ENCODE measurements around the gene SLC16A12.

Gene SLC16A12

GRCh38 chr10:89428877-89429276 is 106.5 kb downstream of the SLC16A12 start:
- no peaks in the 10 kb centered on the region for H3K36me3 ChIP-seq (replicated peaks; ENCODE audit: low read depth, low read length)
- no peaks in the 10 kb centered on the region for H3K79me2 ChIP-seq (ENCODE audit: low read length)
- no peaks in the 10 kb centered on the region for H3K27me3 ChIP-seq (ENCODE audit: low read depth, low read length)
- no peak overlapping the region for H3K4me3 ChIP-seq (ENCODE audit: low read length)
- H3K27ac ChIP-seq (ENCODE audit: low read length), result no peak overlapping the region
- H3K9ac ChIP-seq (ENCODE audit: low read length), result no peak overlapping the region
- no peak for TF ChIP-seq CTCF (IDR thresholded peaks at IDR 0.05; ENCODE audit: low read depth, low read length)
- no peak for TF ChIP-seq EZH2phosphoT487 (IDR thresholded peaks at IDR 0.05; ENCODE audit: low read depth)
- no peaks in the 10 kb centered on the region for H3K4me1 ChIP-seq (ENCODE audit: low read length)
- no peak overlapping the region for H3K4me2 ChIP-seq (ENCODE audit: low read length)
- H3K9me3 ChIP-seq (ENCODE audit: insufficient read depth, low read length), result no peaks in the 10 kb centered on the region
- no peaks in the 10 kb centered on the region for H4K20me1 ChIP-seq (ENCODE audit: insufficient read depth, low read length)
- H2AFZ ChIP-seq (ENCODE audit: low read depth, low read length), result no peak overlapping the region

GRCh38 chr10:89427629-89428028 is 107.8 kb downstream of the SLC16A12 start:
- Histone ChIP-seq H4K20me1 (ENCODE audit: insufficient read depth, low read length) (no peaks in the 10 kb centered on the region), H3K27ac (ENCODE audit: low read length) (no peak overlapping the region), H3K27me3 (ENCODE audit: low read depth, low read length) (no peaks in the 10 kb centered on the region), H3K79me2 (ENCODE audit: low read length) (no peaks in the 10 kb centered on the region), H3K4me3 (ENCODE audit: low read length) (no peak overlapping the region), H3K9ac (ENCODE audit: low read length) (no peak overlapping the region), H3K4me2 (ENCODE audit: low read length) (no peak overlapping the region), H2AFZ (ENCODE audit: low read depth, low read length) (no peak overlapping the region), H3K4me1 (ENCODE audit: low read length) (no peaks in the 10 kb centered on the region), H3K9me3 (ENCODE audit: insufficient read depth, low read length) (no peaks in the 10 kb centered on the region), H3K36me3 (replicated peaks; ENCODE audit: low read depth, low read length) (no peaks in the 10 kb centered on the region)
- TF ChIP-seq CTCF (IDR thresholded peaks at IDR 0.05; ENCODE audit: low read depth, low read length) (no peak), EZH2phosphoT487 (IDR thresholded peaks at IDR 0.05; ENCODE audit: low read depth) (no peak)

GRCh38 chr10:89426230-89426868 is 109.0 kb downstream of the SLC16A12 start:
- no peak for TF ChIP-seq EZH2phosphoT487 (IDR thresholded peaks at IDR 0.05; ENCODE audit: low read depth)
- TF ChIP-seq CTCF (IDR thresholded peaks at IDR 0.05; ENCODE audit: low read depth, low read length), result peak; percentile 71
- H3K36me3 ChIP-seq (replicated peaks; ENCODE audit: low read depth, low read length), result peaks cover under 1% of the 10 kb centered on the region
- no peaks in the 10 kb centered on the region for H3K9me3 ChIP-seq (ENCODE audit: insufficient read depth, low read length)
- H3K4me1 ChIP-seq (ENCODE audit: low read length), result no peaks in the 10 kb centered on the region
- H3K9ac ChIP-seq (ENCODE audit: low read length), result no peak overlapping the region
- H3K4me3 ChIP-seq (ENCODE audit: low read length), result no peak overlapping the region
- no peaks in the 10 kb centered on the region for H3K27me3 ChIP-seq (ENCODE audit: low read depth, low read length)
- no peak overlapping the region for H2AFZ ChIP-seq (ENCODE audit: low read depth, low read length)
- H3K4me2 ChIP-seq (ENCODE audit: low read length), result no peak overlapping the region
- H4K20me1 ChIP-seq (ENCODE audit: insufficient read depth, low read length), result no peaks in the 10 kb centered on the region
- H3K27ac ChIP-seq (ENCODE audit: low read length), result no peak overlapping the region
- no peaks in the 10 kb centered on the region for H3K79me2 ChIP-seq (ENCODE audit: low read length)

GRCh38 chr10:89425000-89425399 is 110.4 kb downstream of the SLC16A12 start:
- H3K4me1 ChIP-seq (ENCODE audit: low read length), result no peaks in the 10 kb centered on the region
- no peaks in the 10 kb centered on the region for H4K20me1 ChIP-seq (ENCODE audit: insufficient read depth, low read length)
- no peak overlapping the region for H2AFZ ChIP-seq (ENCODE audit: low read depth, low read length)
- no peak overlapping the region for H3K4me2 ChIP-seq (ENCODE audit: low read length)
- H3K27ac ChIP-seq (ENCODE audit: low read length), result no peak overlapping the region
- H3K4me3 ChIP-seq (ENCODE audit: low read length), result no peak overlapping the region
- TF ChIP-seq CTCF (IDR thresholded peaks at IDR 0.05; ENCODE audit: low read depth, low read length) (no peak), EZH2phosphoT487 (IDR thresholded peaks at IDR 0.05; ENCODE audit: low read depth) (no peak)
- no peaks in the 10 kb centered on the region for H3K27me3 ChIP-seq (ENCODE audit: low read depth, low read length)
- peaks cover 11% of the 10 kb centered on the region for H3K36me3 ChIP-seq (replicated peaks; ENCODE audit: low read depth, low read length)
- no peak overlapping the region for H3K9ac ChIP-seq (ENCODE audit: low read length)
- H3K79me2 ChIP-seq (ENCODE audit: low read length), result 0 out of 2 replicates have a peak, but pooled peaks cover 4% of the 10 kb centered on the region
- no peaks in the 10 kb centered on the region for H3K9me3 ChIP-seq (ENCODE audit: insufficient read depth, low read length)
